ENCODE measurements around the gene FTL. TPM values are rescaled to one million over a fixed set of nuclear protein-coding genes. Genes with fewer than 3 reads are reported as not detected.

FTL gene
- total and polyA plus RNA-seq, 8 donors: 1,119 to 9,329 (median 1,357) TPM

- ATAC-seq (no peak), DNase-seq (no peak)
- no peaks in the 10 kb centered on the region for H3K9me3 ChIP-seq
- TF ChIP-seq, protein P1, sequence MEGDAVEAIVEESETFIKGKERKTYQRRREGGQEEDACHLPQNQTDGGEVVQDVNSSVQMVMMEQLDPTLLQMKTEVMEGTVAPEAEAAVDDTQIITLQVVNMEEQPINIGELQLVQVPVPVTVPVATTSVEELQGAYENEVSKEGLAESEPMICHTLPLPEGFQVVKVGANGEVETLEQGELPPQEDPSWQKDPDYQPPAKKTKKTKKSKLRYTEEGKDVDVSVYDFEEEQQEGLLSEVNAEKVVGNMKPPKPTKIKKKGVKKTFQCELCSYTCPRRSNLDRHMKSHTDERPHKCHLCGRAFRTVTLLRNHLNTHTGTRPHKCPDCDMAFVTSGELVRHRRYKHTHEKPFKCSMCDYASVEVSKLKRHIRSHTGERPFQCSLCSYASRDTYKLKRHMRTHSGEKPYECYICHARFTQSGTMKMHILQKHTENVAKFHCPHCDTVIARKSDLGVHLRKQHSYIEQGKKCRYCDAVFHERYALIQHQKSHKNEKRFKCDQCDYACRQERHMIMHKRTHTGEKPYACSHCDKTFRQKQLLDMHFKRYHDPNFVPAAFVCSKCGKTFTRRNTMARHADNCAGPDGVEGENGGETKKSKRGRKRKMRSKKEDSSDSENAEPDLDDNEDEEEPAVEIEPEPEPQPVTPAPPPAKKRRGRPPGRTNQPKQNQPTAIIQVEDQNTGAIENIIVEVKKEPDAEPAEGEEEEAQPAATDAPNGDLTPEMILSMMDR (IDR thresholded peaks at IDR 0.05): no peak
- H3K4me3 ChIP-seq: no peak overlapping the region
- no peak overlapping the region for H3K27ac ChIP-seq
- intact Hi-C loops (cut with DNase I): no loop called here
- H3K27me3 ChIP-seq: no peaks in the 10 kb centered on the region
- no peaks in the 10 kb centered on the region for H3K4me1 ChIP-seq
- H3K36me3 ChIP-seq: peaks cover 0 to 99% of the 10 kb centered on the region in 2 donors
Measured at GRCh38 chr19:49006905-49007304, 41.8 kb downstream of the FTL start.

DNA sequence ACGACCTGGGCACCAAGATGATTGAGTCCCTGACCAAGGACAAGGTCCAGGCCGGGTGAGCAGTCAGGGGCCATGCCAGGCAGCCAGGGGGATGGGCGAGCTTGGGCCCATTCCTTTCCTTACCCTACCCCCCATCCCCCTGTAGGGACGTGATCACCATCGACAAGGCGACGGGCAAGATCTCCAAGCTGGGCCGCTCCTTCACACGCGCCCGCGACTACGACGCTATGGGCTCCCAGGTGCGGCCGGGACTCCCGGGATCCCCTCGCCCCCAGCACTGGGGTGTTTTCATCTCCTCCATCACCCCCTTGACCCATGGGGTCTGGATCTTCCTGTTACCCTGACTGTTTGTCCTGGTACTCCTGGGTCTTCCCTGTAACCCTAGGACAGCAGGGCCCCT is 44.7 kb downstream of the FTL start:
- Histone ChIP-seq H3K36me3 (peaks cover 0 to 93% of the 10 kb centered on the region in 2 donors), H3K4me3 (no peak overlapping the region), H3K27me3 (no peaks in the 10 kb centered on the region), H3K27ac (no peak overlapping the region), H3K4me1 (no peaks in the 10 kb centered on the region), H3K9me3 (no peaks in the 10 kb centered on the region)
- TF ChIP-seq, protein P1 (IDR thresholded peaks at IDR 0.05): no peak
- no peak for DNase-seq
- ATAC-seq: no peak
- intact Hi-C loops (cut with DNase I): no loop called here

GRCh38 chr19:49010453-49010852 is 45.3 kb downstream of the FTL start:
- TF ChIP-seq, protein P1 (IDR thresholded peaks at IDR 0.05): no peak
- Histone ChIP-seq H3K36me3 (peaks cover 0 to 93% of the 10 kb centered on the region in 2 donors), H3K4me1 (no peaks in the 10 kb centered on the region), H3K9me3 (no peaks in the 10 kb centered on the region), H3K27ac (no peak overlapping the region), H3K27me3 (no peaks in the 10 kb centered on the region), H3K4me3 (no peak overlapping the region)
- DNase-seq (no peak), ATAC-seq (no peak)
- intact Hi-C loops (cut with DNase I): no loop called here

GRCh38 chr19:49011194-49011593 is 46.1 kb downstream of the FTL start:
- peaks cover 0 to 93% of the 10 kb centered on the region in 2 donors for H3K36me3 ChIP-seq
- H3K27me3 ChIP-seq: no peaks in the 10 kb centered on the region
- H3K9me3 ChIP-seq: no peaks in the 10 kb centered on the region
- H3K4me1 ChIP-seq: no peaks in the 10 kb centered on the region
- no peak overlapping the region for H3K4me3 ChIP-seq
- TF ChIP-seq, protein P1 (IDR thresholded peaks at IDR 0.05): no peak
- ATAC-seq: no peak
- intact Hi-C loops (cut with DNase I): no loop called here
- DNase-seq: no peak
- H3K27ac ChIP-seq: no peak overlapping the region

DNA sequence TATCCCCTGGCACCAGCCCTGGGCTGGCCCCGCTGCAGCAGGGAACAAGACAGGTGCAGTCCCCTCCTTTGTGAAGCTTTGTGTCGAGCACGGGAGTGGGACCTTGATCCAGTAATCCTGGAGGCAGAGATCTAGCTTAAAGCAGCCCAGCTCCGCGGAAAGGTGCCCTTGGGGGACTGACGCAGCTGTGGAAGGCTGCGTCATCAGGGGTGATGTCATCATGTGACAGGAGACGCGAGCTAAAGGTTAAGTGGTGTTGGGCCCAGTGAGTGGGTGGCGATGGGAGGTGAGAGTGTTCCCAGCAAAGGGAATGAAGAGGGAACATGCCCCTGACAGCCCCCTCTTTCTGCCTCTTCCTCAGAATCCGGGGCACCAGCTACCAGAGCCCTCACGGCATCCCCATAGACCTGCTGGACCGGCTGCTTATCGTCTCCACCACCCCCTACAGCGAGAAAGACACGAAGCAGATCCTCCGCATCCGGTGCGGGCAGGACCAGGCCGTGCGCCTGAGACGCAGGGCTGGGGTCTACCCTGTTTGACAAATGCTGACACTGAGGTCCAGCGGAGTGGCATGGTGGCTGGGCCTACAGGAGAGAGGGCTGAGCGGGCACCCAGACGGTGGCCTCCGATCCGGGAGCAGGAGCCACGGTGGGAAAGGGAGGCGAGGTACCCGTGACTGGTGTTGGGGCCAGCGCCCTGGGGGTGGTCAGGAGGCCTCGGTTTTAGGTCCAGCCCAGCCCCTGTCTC is 49.2 kb downstream of the FTL start:
- DNase-seq (no peak), ATAC-seq (no peak)
- no peak overlapping the region for H3K4me3 ChIP-seq
- H3K9me3 ChIP-seq: no peaks in the 10 kb centered on the region
- intact Hi-C loops (cut with DNase I): no loop called here
- H3K36me3 ChIP-seq: peaks cover 0 to 66% of the 10 kb centered on the region in 2 donors
- no peak overlapping the region for H3K27ac ChIP-seq
- H3K27me3 ChIP-seq: peaks cover 0 to 22% of the 10 kb centered on the region in 2 donors
- TF ChIP-seq, protein P1 (IDR thresholded peaks at IDR 0.05): no peak
- peaks cover 9 to 20% of the 10 kb centered on the region in 2 donors for H3K4me1 ChIP-seq
